Thyroid gland (tissue), 4 donors: ENCODE data around the gene DGKB. TPM values are rescaled to one million over a fixed set of nuclear protein-coding genes. Genes with fewer than 3 reads are reported as not detected.

Experiments used
- DNase-seq, 2 donors: peaks; one replicate each; pipeline ENCODE4 v3.0.0-alpha.2; 2019
- H3K27ac ChIP-seq, 3 donors: fragments of 200-600 bp; sonication (generic); 1 replicate in 2 of 3; 2 replicates in 1 of 3; pipeline ENCODE4 v1.5.1; 2016 to 2019; ENCODE audit warnings: mild to moderate bottlenecking in 1 of 3, moderate library complexity in 1 of 3
- H3K27me3 ChIP-seq: fragments of 200-600 bp; sonication (generic); one replicate; pipeline ENCODE4 v1.5.1; 2019
- H3K36me3 ChIP-seq, 2 donors: fragments of 200-600 bp; sonication (generic); one replicate each; pipeline ENCODE4 v1.5.1; 2016 to 2019
- H3K4me1 ChIP-seq, 2 donors: fragments of 200-600 bp; sonication (generic); one replicate each; pipeline ENCODE4 v1.5.1; 2017 to 2019
- H3K4me3 ChIP-seq, 3 donors: fragments of 200-600 bp; sonication (generic); replicated peaks in 1 of 3; 1 replicate in 2 of 3; 2 replicates in 1 of 3; pipeline ENCODE4 v1.5.1; 2016; ENCODE audit warnings: mild to moderate bottlenecking in 1 of 3
- H3K9me3 ChIP-seq: fragments of 200-600 bp; sonication (generic); one replicate; pipeline ENCODE4 v1.5.1; 2017
- CTCF ChIP-seq, 6 experiments: fragments of 200-600 bp in 3 of 6; fragments of 450-650 bp in 3 of 6; sonication (generic) in 3 of 6; IDR thresholded peaks; one replicate each; pipeline ENCODE4 v1.5.1; 2016 to 2019; ENCODE audit warnings: antibody characterized with exemption in 6 of 6, mild to moderate bottlenecking in 2 of 6, inconsistent platforms in 1 of 6, moderate library complexity in 1 of 6
- POLR2A ChIP-seq, 2 donors: fragments of 450-650 bp; IDR thresholded peaks; one replicate each; pipeline ENCODE4 v1.6.1; 2017; ENCODE audit warnings: antibody characterized with exemption in 2 of 2, mild to moderate bottlenecking in 2 of 2, moderate library complexity in 1 of 2
- WGBS, 2 donors: methylation state at CpG; one replicate each; pipeline ENCODE4 v1.1.5; 2017; 5-methylcytosine and 5-hydroxymethylcytosine counted together
- intact Hi-C: fragments of 100-400 bp; cut with DNase I; formaldehyde crosslinking; loops from one replicate; pipeline ENCODE4 v1.15.1; 2023
- total RNA-seq, 4 donors: library from RNA; depleted of rRNA; stranded (reverse); fragments of >200 nt; gene quantifications; one replicate each; pipeline ENCODE4 v1.2.3, GENCODE V29; 2016

Gene DGKB
- total RNA-seq, 4 donors from 2014 or later: 0.11 to 2.1 (median 0.49) TPM; not detected in 1

- no peak overlapping the region for H3K4me3 ChIP-seq
- intact Hi-C loops: no loop called here
- TF ChIP-seq POLR2A (IDR thresholded peaks at IDR 0.05) (no peak), CTCF (IDR thresholded peaks at IDR 0.05) (no peak)
- no peak for DNase-seq
- H3K27ac ChIP-seq: no peak overlapping the region
- 72 to 74% methylated on average over 2 of the region's 2 CpGs for WGBS, 2 donors
- H3K36me3 ChIP-seq: no peaks in the 10 kb centered on the region
- no peaks in the 10 kb centered on the region for H3K4me1 ChIP-seq
- no peaks in the 10 kb centered on the region for H3K27me3 ChIP-seq
- no peaks in the 10 kb centered on the region for H3K9me3 ChIP-seq
These were observed 263.2 kb downstream of the DGKB start for GRCh38 chr7:14639329-14639728.

DNA sequence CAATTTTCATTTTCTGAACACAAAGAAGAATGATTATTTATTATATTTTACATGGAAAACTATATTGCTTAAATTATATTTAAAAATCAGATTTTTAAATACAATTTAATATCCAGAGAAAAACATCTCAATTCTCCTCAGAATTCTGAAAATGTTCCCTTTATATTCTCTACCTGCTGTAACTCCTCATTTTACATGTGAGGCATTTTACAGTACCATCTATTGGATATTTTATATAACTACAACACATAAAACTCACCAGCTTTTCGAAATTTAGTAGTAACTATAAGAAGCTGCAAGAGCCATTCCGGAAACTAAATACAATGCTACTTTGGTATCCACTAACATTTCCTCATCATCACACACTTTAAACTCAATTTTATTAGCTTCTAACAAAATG, 264.6 kb downstream of the DGKB start:
- WGBS, 2 donors: 79 to 84% methylated on average over 2 of the region's 2 CpGs
- H3K4me1 ChIP-seq: no peaks in the 10 kb centered on the region
- TF ChIP-seq CTCF (IDR thresholded peaks at IDR 0.05) (no peak), POLR2A (IDR thresholded peaks at IDR 0.05) (no peak)
- no peaks in the 10 kb centered on the region for H3K9me3 ChIP-seq
- DNase-seq: no peak
- H3K27ac ChIP-seq: no peak overlapping the region
- H3K36me3 ChIP-seq: no peaks in the 10 kb centered on the region
- no peaks in the 10 kb centered on the region for H3K27me3 ChIP-seq
- no peak overlapping the region for H3K4me3 ChIP-seq
- intact Hi-C loops: no loop called here

- intact Hi-C loops: no loop called here
- 77 to 78% methylated on average over 4 of the region's 4 CpGs for WGBS, 2 donors
These were observed 266.6 kb downstream of the DGKB start for GRCh38 chr7:14635955-14636354.

GRCh38 chr7:14630048-14630447, 272.5 kb downstream of the DGKB start:
- Histone ChIP-seq H3K4me1 (no peaks in the 10 kb centered on the region), H3K27ac (no peak overlapping the region), H3K36me3 (no peaks in the 10 kb centered on the region), H3K4me3 (no peak overlapping the region), H3K27me3 (no peaks in the 10 kb centered on the region), H3K9me3 (no peaks in the 10 kb centered on the region)
- intact Hi-C loops: no loop called here
- DNase-seq: no peak
- WGBS, 2 donors: 86 to 93% methylated on average over 2 of the region's 2 CpGs
- no peak for TF ChIP-seq CTCF (IDR thresholded peaks at IDR 0.05)
- no peak for TF ChIP-seq POLR2A (IDR thresholded peaks at IDR 0.05)

More at GRCh38 chr7:14635955-14636354, 266.6 kb downstream of the DGKB start:
- Histone ChIP-seq H3K4me3 (no peak overlapping the region), H3K27me3 (no peaks in the 10 kb centered on the region), H3K36me3 (no peaks in the 10 kb centered on the region), H3K4me1 (no peaks in the 10 kb centered on the region), H3K27ac (no peak overlapping the region), H3K9me3 (no peaks in the 10 kb centered on the region)
- TF ChIP-seq POLR2A (IDR thresholded peaks at IDR 0.05): no peak
- no peak for TF ChIP-seq CTCF (IDR thresholded peaks at IDR 0.05)
- no peak for DNase-seq

- Histone ChIP-seq H3K27ac (no peak overlapping the region), H3K9me3 (no peaks in the 10 kb centered on the region), H3K27me3 (no peaks in the 10 kb centered on the region), H3K36me3 (no peaks in the 10 kb centered on the region), H3K4me1 (no peaks in the 10 kb centered on the region), H3K4me3 (no peak overlapping the region)
- 91 to 95% methylated on average over 1 of the region's 1 CpG for WGBS, 2 donors
- TF ChIP-seq POLR2A (IDR thresholded peaks at IDR 0.05) (no peak), CTCF (IDR thresholded peaks at IDR 0.05) (no peak)
- intact Hi-C loops: no loop called here
- DNase-seq: no peak
These were observed 274.0 kb downstream of the DGKB start for GRCh38 chr7:14628516-14628915.
